ENCODE results near the gene PTPN20. TPM values are rescaled to one million over a fixed set of nuclear protein-coding genes. Genes with fewer than 3 reads are reported as not detected.

Gene PTPN20
- total RNA-seq, 1 donor from 2014 or later = not detected

- H3K27ac Mint-ChIP-seq = no peak overlapping the region
- H3K36me3 Mint-ChIP-seq = no peaks in the 10 kb centered on the region
- TF ChIP-seq, protein P1, sequence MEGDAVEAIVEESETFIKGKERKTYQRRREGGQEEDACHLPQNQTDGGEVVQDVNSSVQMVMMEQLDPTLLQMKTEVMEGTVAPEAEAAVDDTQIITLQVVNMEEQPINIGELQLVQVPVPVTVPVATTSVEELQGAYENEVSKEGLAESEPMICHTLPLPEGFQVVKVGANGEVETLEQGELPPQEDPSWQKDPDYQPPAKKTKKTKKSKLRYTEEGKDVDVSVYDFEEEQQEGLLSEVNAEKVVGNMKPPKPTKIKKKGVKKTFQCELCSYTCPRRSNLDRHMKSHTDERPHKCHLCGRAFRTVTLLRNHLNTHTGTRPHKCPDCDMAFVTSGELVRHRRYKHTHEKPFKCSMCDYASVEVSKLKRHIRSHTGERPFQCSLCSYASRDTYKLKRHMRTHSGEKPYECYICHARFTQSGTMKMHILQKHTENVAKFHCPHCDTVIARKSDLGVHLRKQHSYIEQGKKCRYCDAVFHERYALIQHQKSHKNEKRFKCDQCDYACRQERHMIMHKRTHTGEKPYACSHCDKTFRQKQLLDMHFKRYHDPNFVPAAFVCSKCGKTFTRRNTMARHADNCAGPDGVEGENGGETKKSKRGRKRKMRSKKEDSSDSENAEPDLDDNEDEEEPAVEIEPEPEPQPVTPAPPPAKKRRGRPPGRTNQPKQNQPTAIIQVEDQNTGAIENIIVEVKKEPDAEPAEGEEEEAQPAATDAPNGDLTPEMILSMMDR (conservative IDR thresholded peaks at IDR 0.05) = no peak
- no peak overlapping the region for H3K4me3 Mint-ChIP-seq
- peaks cover 17% of the 10 kb centered on the region for H3K4me1 Mint-ChIP-seq (ENCODE audit: unreplicated experiment)
- H3K27me3 Mint-ChIP-seq = peaks cover 16% of the 10 kb centered on the region
- no peaks in the 10 kb centered on the region for H3K9me3 Mint-ChIP-seq
- no peak for DNase-seq (ENCODE audit: extremely low spot score, unreplicated experiment)
Observed at GRCh38 chr10:47033081-47033480, 121.9 kb downstream of the PTPN20 start.

DNA sequence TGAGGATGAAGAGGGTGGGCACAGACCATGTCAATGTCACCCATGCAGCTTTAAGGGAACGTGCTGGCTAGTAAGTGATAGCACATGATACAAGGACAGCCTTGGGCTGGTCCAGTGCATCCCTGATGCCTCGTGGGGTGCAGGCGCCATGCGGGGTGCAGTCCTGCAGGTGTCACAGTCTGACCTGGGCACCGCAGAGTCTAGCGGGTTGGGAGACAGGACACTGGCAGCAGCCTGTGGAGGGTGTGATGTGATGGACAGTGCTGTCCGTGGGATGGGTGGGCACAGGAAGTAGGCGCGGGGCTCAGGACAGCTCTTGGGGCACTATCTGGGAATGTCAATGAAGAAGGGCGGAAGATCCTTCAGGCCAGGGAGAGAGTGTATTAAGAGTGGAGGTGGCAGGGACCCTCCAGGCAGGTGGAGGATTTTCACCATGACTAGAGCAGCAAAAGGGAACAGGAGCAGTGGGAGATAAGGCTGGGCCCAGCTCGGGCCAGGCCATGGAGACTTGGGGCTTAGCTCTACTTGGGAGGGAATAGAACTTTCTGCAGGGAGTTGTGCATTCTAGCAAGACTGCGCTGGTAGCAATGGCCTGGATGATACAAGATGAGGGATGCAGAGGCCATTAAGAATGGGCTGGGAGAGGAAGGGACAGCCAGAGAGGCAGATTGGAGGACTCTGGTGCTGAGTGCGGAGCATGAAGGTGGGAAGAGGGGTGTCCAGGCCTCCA lies 122.5 kb downstream of the PTPN20 start:
- Mint-ChIP-seq H3K4me3 (no peak overlapping the region), H3K27me3 (peaks cover 17% of the 10 kb centered on the region), H3K9me3 (no peaks in the 10 kb centered on the region), H3K36me3 (no peaks in the 10 kb centered on the region), H3K4me1 (ENCODE audit: unreplicated experiment) (peaks cover 20% of the 10 kb centered on the region), H3K27ac (no peak overlapping the region)
- no peak for DNase-seq (ENCODE audit: extremely low spot score, unreplicated experiment)
- TF ChIP-seq, protein P1 (conservative IDR thresholded peaks at IDR 0.05) = no peak

DNA sequence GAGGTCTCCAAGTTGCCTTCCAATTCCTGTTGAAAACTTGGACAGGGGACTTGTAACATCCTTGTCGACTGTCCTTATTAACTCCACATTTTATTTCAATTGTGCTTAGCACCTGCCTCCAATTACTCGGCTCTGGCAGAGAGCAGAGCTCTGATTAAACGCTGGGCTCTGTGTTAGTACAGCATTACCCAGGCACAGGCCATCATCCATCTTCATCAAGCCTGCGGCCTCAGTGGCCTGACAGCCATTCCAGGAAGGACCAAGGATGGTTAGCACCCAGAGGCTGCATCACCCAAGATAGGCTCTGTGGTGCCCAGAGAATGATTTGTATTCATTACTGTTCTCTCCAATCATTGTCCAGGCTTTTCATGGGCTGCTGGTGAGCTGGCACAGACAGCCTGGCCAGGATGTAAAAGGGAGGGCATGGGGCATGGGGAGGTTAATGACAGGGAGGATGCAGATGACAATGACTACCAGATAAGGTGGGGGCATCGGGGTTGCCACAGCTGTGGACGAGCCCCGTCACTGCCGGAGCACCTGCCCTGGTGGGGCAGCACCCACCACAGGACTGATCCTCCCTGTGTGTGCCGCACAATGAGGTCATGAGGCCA lies 123.3 kb downstream of the PTPN20 start:
- TF ChIP-seq, protein P1 (conservative IDR thresholded peaks at IDR 0.05) = no peak
- no peak for DNase-seq (ENCODE audit: extremely low spot score, unreplicated experiment)
- Mint-ChIP-seq H3K9me3 (no peaks in the 10 kb centered on the region), H3K36me3 (no peaks in the 10 kb centered on the region), H3K27me3 (peaks cover 21% of the 10 kb centered on the region), H3K4me3 (no peak overlapping the region), H3K4me1 (ENCODE audit: unreplicated experiment) (peaks cover 25% of the 10 kb centered on the region), H3K27ac (no peak overlapping the region)

GRCh38 chr10:47035171-47035818 lies 124.1 kb downstream of the PTPN20 start:
- Mint-ChIP-seq H3K36me3 (no peaks in the 10 kb centered on the region), H3K9me3 (no peaks in the 10 kb centered on the region)
- no peak for DNase-seq (ENCODE audit: extremely low spot score, unreplicated experiment)

GRCh38 chr10:47035819-47036337 lies 124.7 kb downstream of the PTPN20 start:
- TF ChIP-seq, protein P1 (conservative IDR thresholded peaks at IDR 0.05) = no peak

More at GRCh38 chr10:47035171-47035818, 124.1 kb downstream of the PTPN20 start:
- Mint-ChIP-seq H3K27ac (no peak overlapping the region), H3K27me3 (peaks cover 21% of the 10 kb centered on the region), H3K4me3 (no peak overlapping the region), H3K4me1 (ENCODE audit: unreplicated experiment) (peaks cover 23% of the 10 kb centered on the region)
- TF ChIP-seq, protein P1 (conservative IDR thresholded peaks at IDR 0.05) = no peak

More at GRCh38 chr10:47035819-47036337, 124.7 kb downstream of the PTPN20 start:
- Mint-ChIP-seq H3K27ac (no peak overlapping the region), H3K4me1 (ENCODE audit: unreplicated experiment) (peaks cover 23% of the 10 kb centered on the region), H3K9me3 (no peaks in the 10 kb centered on the region), H3K27me3 (peaks cover 25% of the 10 kb centered on the region), H3K4me3 (no peak overlapping the region), H3K36me3 (no peaks in the 10 kb centered on the region)
- no peak for DNase-seq (ENCODE audit: extremely low spot score, unreplicated experiment)
